ENCODE data around the gene FBXL7. TPM values are rescaled to one million over a fixed set of nuclear protein-coding genes. Genes with fewer than 3 reads are reported as not detected.

Gene FBXL7
- total RNA-seq, 1 experiment from 2014 or later, result 3.1 TPM

- in situ Hi-C loops (cut with HindIII; ENCODE audit: low pct_unique_long_range_greater_than_20kb, low sequenced_read_pairs), result no loop called here
- DNase-seq (ENCODE audit: low read depth), result no peak
Measured at GRCh38 chr5:15711892-15712291, 211.9 kb downstream of the FBXL7 start.

GRCh38 chr5:15715535-15715934 lies 215.6 kb downstream of the FBXL7 start:
- DNase-seq (ENCODE audit: low read depth), result no peak
- in situ Hi-C loops (cut with HindIII; ENCODE audit: low pct_unique_long_range_greater_than_20kb, low sequenced_read_pairs), result no loop called here

GRCh38 chr5:15715967-15716366 lies 216.0 kb downstream of the FBXL7 start:
- no peak for DNase-seq (ENCODE audit: low read depth)
- in situ Hi-C loops (cut with HindIII; ENCODE audit: low pct_unique_long_range_greater_than_20kb, low sequenced_read_pairs), result no loop called here

GRCh38 chr5:15717001-15717400 lies 217.0 kb downstream of the FBXL7 start:
- in situ Hi-C loops (cut with HindIII; ENCODE audit: low pct_unique_long_range_greater_than_20kb, low sequenced_read_pairs), result no loop called here
- DNase-seq (ENCODE audit: low read depth), result no peak

- no peak for DNase-seq (ENCODE audit: low read depth)
- in situ Hi-C loops (cut with HindIII; ENCODE audit: low pct_unique_long_range_greater_than_20kb, low sequenced_read_pairs), result no loop called here
Measured at GRCh38 chr5:15718421-15719179, 218.6 kb downstream of the FBXL7 start.

GRCh38 chr5:15719784-15720183 lies 219.8 kb downstream of the FBXL7 start:
- in situ Hi-C loops (cut with HindIII; ENCODE audit: low pct_unique_long_range_greater_than_20kb, low sequenced_read_pairs), result no loop called here
- DNase-seq (ENCODE audit: low read depth), result no peak

- DNase-seq (ENCODE audit: low read depth), result no peak
- in situ Hi-C loops (cut with HindIII; ENCODE audit: low pct_unique_long_range_greater_than_20kb, low sequenced_read_pairs), result no loop called here
Measured at GRCh38 chr5:15720515-15720914, 220.5 kb downstream of the FBXL7 start.

- in situ Hi-C loops (cut with HindIII; ENCODE audit: low pct_unique_long_range_greater_than_20kb, low sequenced_read_pairs), result no loop called here
- no peak for DNase-seq (ENCODE audit: low read depth)
Measured at GRCh38 chr5:15722305-15722704, 222.3 kb downstream of the FBXL7 start.

GRCh38 chr5:15727375-15727774 lies 227.4 kb downstream of the FBXL7 start:
- DNase-seq (ENCODE audit: low read depth), result no peak
- in situ Hi-C loops (cut with HindIII; ENCODE audit: low pct_unique_long_range_greater_than_20kb, low sequenced_read_pairs), result no loop called here

- no peak for DNase-seq (ENCODE audit: low read depth)
- in situ Hi-C loops (cut with HindIII; ENCODE audit: low pct_unique_long_range_greater_than_20kb, low sequenced_read_pairs), result no loop called here
Measured at GRCh38 chr5:15728811-15729210, 228.8 kb downstream of the FBXL7 start.

GRCh38 chr5:15731699-15732098 lies 231.7 kb downstream of the FBXL7 start:
- in situ Hi-C loops (cut with HindIII; ENCODE audit: low pct_unique_long_range_greater_than_20kb, low sequenced_read_pairs), result no loop called here
- no peak for DNase-seq (ENCODE audit: low read depth)

- no peak for DNase-seq (ENCODE audit: low read depth)
- in situ Hi-C loops (cut with HindIII; ENCODE audit: low pct_unique_long_range_greater_than_20kb, low sequenced_read_pairs), result no loop called here
Measured at GRCh38 chr5:15734058-15734457, 234.1 kb downstream of the FBXL7 start.

- in situ Hi-C loops (cut with HindIII; ENCODE audit: low pct_unique_long_range_greater_than_20kb, low sequenced_read_pairs), result no loop called here
- no peak for DNase-seq (ENCODE audit: low read depth)
Measured at GRCh38 chr5:15737036-15737821, 237.2 kb downstream of the FBXL7 start.

GRCh38 chr5:15737871-15738664 lies 238.1 kb downstream of the FBXL7 start:
- DNase-seq (ENCODE audit: low read depth), result no peak

GRCh38 chr5:15740383-15740782 lies 240.4 kb downstream of the FBXL7 start:
- no peak for DNase-seq (ENCODE audit: low read depth)
- in situ Hi-C loops (cut with HindIII; ENCODE audit: low pct_unique_long_range_greater_than_20kb, low sequenced_read_pairs), result no loop called here

More at GRCh38 chr5:15737871-15738664, 238.1 kb downstream of the FBXL7 start:
- in situ Hi-C loops (cut with HindIII; ENCODE audit: low pct_unique_long_range_greater_than_20kb, low sequenced_read_pairs), result no loop called here

GRCh38 chr5:15741591-15741990 lies 241.6 kb downstream of the FBXL7 start:
- no peak for DNase-seq (ENCODE audit: low read depth)
- in situ Hi-C loops (cut with HindIII; ENCODE audit: low pct_unique_long_range_greater_than_20kb, low sequenced_read_pairs), result no loop called here

- in situ Hi-C loops (cut with HindIII; ENCODE audit: low pct_unique_long_range_greater_than_20kb, low sequenced_read_pairs), result no loop called here
Measured at GRCh38 chr5:15746833-15747232, 246.9 kb downstream of the FBXL7 start.

GRCh38 chr5:15748266-15748665 lies 248.3 kb downstream of the FBXL7 start:
- DNase-seq (ENCODE audit: low read depth), result no peak
- in situ Hi-C loops (cut with HindIII; ENCODE audit: low pct_unique_long_range_greater_than_20kb, low sequenced_read_pairs), result no loop called here

More at GRCh38 chr5:15746833-15747232, 246.9 kb downstream of the FBXL7 start:
- no peak for DNase-seq (ENCODE audit: low read depth)

All from Caki2 (cell line).